Brain microvascular endothelial cell (primary cell): Measurements from ENCODE around the gene COX20.

ENCODE experiments used
- DNase-seq: peaks from one replicate; pipeline ENCODE4 v3.0.0-alpha.2; 2020
- H3K27ac ChIP-seq: fragments of 250-450 bp; sonication (Bioruptor Pico); 2 replicates; pipeline ENCODE4 v1.5.1; 2020; ENCODE audit warnings: mild to moderate bottlenecking, moderate library complexity
- H3K27me3 ChIP-seq: fragments of 250-450 bp; sonication (Bioruptor Pico); replicated peaks from 2 replicates; pipeline ENCODE4 v1.5.1; 2020; ENCODE audit warnings: mild to moderate bottlenecking
- H3K36me3 ChIP-seq: fragments of 250-450 bp; sonication (Bioruptor Pico); replicated peaks from 2 replicates; pipeline ENCODE4 v1.5.1; 2020; ENCODE audit warnings: mild to moderate bottlenecking
- H3K4me3 ChIP-seq: 2 replicates; pipeline ENCODE4 v1.5.1; 2011; ENCODE audit warnings: low read depth, mild to moderate bottlenecking, control low read depth, low read length, moderate library complexity
- CTCF ChIP-seq: IDR thresholded peaks from 2 replicates; pipeline ENCODE4 v1.5.1; 2011; ENCODE audit warnings: low read depth, mild to moderate bottlenecking, moderate library complexity, low read length, control low read depth, inconsistent platforms; ENCODE audit errors: missing control alignments
- in situ Hi-C: cut with HindIII; loops from 2 replicates; pipeline ENCODE4 v1.10.0; 2017; ENCODE audit warnings: low sequenced_read_pairs, low pct_ligation_motif_present

Gene COX20

GRCh38 chr1:244802041-244802440 is 33.4 kb upstream of the COX20 start:
- Histone ChIP-seq H3K27me3 (no peaks in the 10 kb centered on the region), H3K36me3 (no peaks in the 10 kb centered on the region), H3K27ac (no peak overlapping the region), H3K4me3 (no peak overlapping the region)
- no peak for DNase-seq
- in situ Hi-C loops: no loop called here
- TF ChIP-seq CTCF: no peak

GRCh38 chr1:244802556-244803239 is 32.8 kb upstream of the COX20 start:
- H3K36me3 ChIP-seq: no peaks in the 10 kb centered on the region
- H3K27me3 ChIP-seq: no peaks in the 10 kb centered on the region
- H3K4me3 ChIP-seq: no peak overlapping the region
- in situ Hi-C loops: no loop called here
- H3K27ac ChIP-seq: no peak overlapping the region
- DNase-seq: no peak
- TF ChIP-seq CTCF: no peak

- no peak for DNase-seq
- H3K27me3 ChIP-seq: no peaks in the 10 kb centered on the region
- no peak overlapping the region for H3K27ac ChIP-seq
- no peak overlapping the region for H3K4me3 ChIP-seq
- no peaks in the 10 kb centered on the region for H3K36me3 ChIP-seq
- TF ChIP-seq CTCF: no peak
- in situ Hi-C loops: no loop called here
Measured at GRCh38 chr1:244804841-244805240, 30.6 kb upstream of the COX20 start.

- no peak for DNase-seq
- in situ Hi-C loops: no loop called here
Measured at GRCh38 chr1:244807138-244807537, 28.3 kb upstream of the COX20 start.

GRCh38 chr1:244810221-244810620 is 25.2 kb upstream of the COX20 start:
- H3K27me3 ChIP-seq: no peaks in the 10 kb centered on the region
- H3K36me3 ChIP-seq: no peaks in the 10 kb centered on the region
- no peak overlapping the region for H3K4me3 ChIP-seq
- no peak for TF ChIP-seq CTCF
- no peak overlapping the region for H3K27ac ChIP-seq
- DNase-seq: no peak
- in situ Hi-C loops: no loop called here

More at GRCh38 chr1:244807138-244807537, 28.3 kb upstream of the COX20 start:
- no peak for TF ChIP-seq CTCF
- Histone ChIP-seq H3K4me3 (no peak overlapping the region), H3K36me3 (no peaks in the 10 kb centered on the region), H3K27ac (no peak overlapping the region), H3K27me3 (no peaks in the 10 kb centered on the region)

- H3K4me3 ChIP-seq: no peak overlapping the region
- no peak for TF ChIP-seq CTCF
- in situ Hi-C loops: no loop called here
- no peak for DNase-seq
- no peak overlapping the region for H3K27ac ChIP-seq
- no peaks in the 10 kb centered on the region for H3K27me3 ChIP-seq
- H3K36me3 ChIP-seq: no peaks in the 10 kb centered on the region
Measured at GRCh38 chr1:244813327-244813726, 22.1 kb upstream of the COX20 start.
